CD14-positive monocyte (primary cell): ENCODE data around the gene KCNJ18. TPM values are rescaled to one million over a fixed set of nuclear protein-coding genes. Genes with fewer than 3 reads are reported as not detected.
A peak's percentile ranks its signal among the peaks of the same experiment; 100 is the strongest.
"Not testable (repeated sequence)": the region's sequence is repeated elsewhere in the genome, so short reads cannot be mapped to it uniquely, and the experiment has no call there.

Experiments
- DNase-seq, 3 donors: peaks; one replicate each; pipeline ENCODE4 v3.0.0-alpha.2; 2011 to 2022
- H2AFZ ChIP-seq: 2 replicates; pipeline ENCODE4 v1.6.0; 2012; ENCODE audit warnings: mild to moderate bottlenecking, low read depth, low read length, inconsistent platforms; ENCODE audit not compliant: insufficient read depth, poor library complexity, severe bottlenecking
- H3K27ac ChIP-seq, 2 donors: 1 replicate in 1 of 2; 2 replicates in 1 of 2; pipeline ENCODE4 v1.5.1; 2012 to 2013; ENCODE audit warnings: low read length in 2 of 2, control low read depth in 1 of 2, inconsistent platforms in 1 of 2, low read depth in 1 of 2, mild to moderate bottlenecking in 1 of 2
- H3K27me3 ChIP-seq, 2 donors: one replicate each; pipeline versions ENCODE4 v1.6.0 to v1.6.1; 2011 to 2013; ENCODE audit warnings: low read length in 2 of 2; ENCODE audit not compliant: control insufficient read depth in 2 of 2, insufficient read depth in 2 of 2
- H3K36me3 ChIP-seq, 2 donors: replicated peaks in 1 of 2; 1 replicate in 1 of 2; 2 replicates in 1 of 2; pipeline versions ENCODE4 v1.5.1 to v1.6.1; 2012 to 2013; ENCODE audit warnings: low read length in 2 of 2, control low read depth in 1 of 2, inconsistent platforms in 1 of 2, mild to moderate bottlenecking in 1 of 2; ENCODE audit not compliant: insufficient read depth in 2 of 2, control insufficient read depth in 1 of 2
- H3K4me1 ChIP-seq, 2 donors: 1 replicate in 1 of 2; 2 replicates in 1 of 2; pipeline versions ENCODE4 v1.5.1 to v1.6.1; 2012 to 2013; ENCODE audit warnings: low read length in 2 of 2, control low read depth in 1 of 2, inconsistent platforms in 1 of 2, mild to moderate bottlenecking in 1 of 2, moderate library complexity in 1 of 2; ENCODE audit not compliant: insufficient read depth in 2 of 2, control insufficient read depth in 1 of 2
- H3K4me2 ChIP-seq: replicated peaks from 2 replicates; pipeline ENCODE3; 2012; ENCODE audit warnings: low read length, moderate library complexity, mild to moderate bottlenecking; ENCODE audit not compliant: poor library complexity, severe bottlenecking; ENCODE audit errors: extremely low read depth
- H3K4me3 ChIP-seq, 3 experiments: fragments of 200-600 bp in 1 of 3; sonication (generic) in 1 of 3; replicated peaks in 1 of 3; 1 replicate in 2 of 3; 2 replicates in 1 of 3; pipeline ENCODE4 v1.5.1; 2011 to 2013; ENCODE audit warnings: low read length in 3 of 3, mild to moderate bottlenecking in 3 of 3, control low read depth in 2 of 3, low read depth in 2 of 3, inconsistent platforms in 1 of 3, moderate library complexity in 1 of 3
- H3K79me2 ChIP-seq: 2 replicates; pipeline ENCODE4 v1.6.0; 2012; ENCODE audit warnings: mild to moderate bottlenecking, control low read depth, inconsistent platforms, low read length, moderate library complexity; ENCODE audit not compliant: insufficient read depth
- H3K9ac ChIP-seq: 2 replicates; pipeline ENCODE4 v1.6.0; 2017; ENCODE audit warnings: low read length, mild to moderate bottlenecking; ENCODE audit not compliant: insufficient read depth, poor library complexity, severe bottlenecking
- H3K9me3 ChIP-seq, 2 donors: replicated peaks in 1 of 2; 1 replicate in 1 of 2; 2 replicates in 1 of 2; pipeline versions ENCODE4 v1.5.1 to v1.6.1; 2012 to 2013; ENCODE audit warnings: low read length in 2 of 2, control low read depth in 1 of 2; ENCODE audit not compliant: control insufficient read depth in 1 of 2, insufficient read depth in 1 of 2
- H4K20me1 ChIP-seq: 2 replicates; pipeline ENCODE4 v1.6.0; 2012; ENCODE audit warnings: mild to moderate bottlenecking, low read length, control low read depth, moderate library complexity; ENCODE audit not compliant: insufficient read depth
- H3K27ac Mint-ChIP-seq, 7 donors: one replicate each; pipeline ENCODE4 v1.8.0; 2020; ENCODE audit warnings: mild to moderate bottlenecking in 7 of 7, mixed read lengths in 7 of 7, moderate library complexity in 6 of 7, inconsistent platforms in 2 of 7
- H3K27me3 Mint-ChIP-seq, 3 donors: one replicate each; pipeline ENCODE4 v1.8.0; 2021 to 2022; ENCODE audit warnings: low read depth in 3 of 3, mild to moderate bottlenecking in 3 of 3, mixed read lengths in 3 of 3, moderate library complexity in 3 of 3, inconsistent platforms in 1 of 3
- H3K36me3 Mint-ChIP-seq, 2 donors: one replicate each; pipeline ENCODE4 v1.8.0; 2020; ENCODE audit warnings: mixed read lengths in 2 of 2, inconsistent platforms in 1 of 2, mild to moderate bottlenecking in 1 of 2
- H3K4me1 Mint-ChIP-seq: one replicate; pipeline ENCODE4 v1.8.0; 2020; ENCODE audit warnings: mild to moderate bottlenecking, mixed read lengths
- H3K4me3 Mint-ChIP-seq, 2 donors: one replicate each; pipeline ENCODE4 v1.8.0; 2020; ENCODE audit warnings: mild to moderate bottlenecking in 2 of 2, mixed read lengths in 2 of 2, moderate library complexity in 1 of 2
- H3K9me3 Mint-ChIP-seq, 7 donors: one replicate each; pipeline ENCODE4 v1.8.0; 2020 to 2022; ENCODE audit warnings: mixed read lengths in 7 of 7, mild to moderate bottlenecking in 6 of 7, moderate library complexity in 6 of 7, inconsistent platforms in 2 of 7
- WGBS: methylation state at CpG from one replicate; pipeline ENCODE4 v1.1.5; 2013; ENCODE audit warnings: missing lambda C conversion rate; ENCODE audit not compliant: insufficient coverage; 5-methylcytosine and 5-hydroxymethylcytosine counted together
- intact Hi-C, 2 donors: fragments of 100-400 bp; cut with micrococcal nuclease; formaldehyde crosslinking; loops; one replicate each; pipeline versions ENCODE4 v1.15.0 to v1.15.1; 2023
- polyA plus RNA-seq, 3 donors: library from polyadenylated mRNA; depleted of rRNA in 1 of 3; unstranded in 2 of 3; stranded (reverse) in 1 of 3; fragments of 300-500 nt in 2 of 3; fragments of >200 nt in 1 of 3; fragmentation: Illumina TruSeq in 2 of 3; gene quantifications; 1 replicate in 2 of 3; 2 replicates in 1 of 3; pipeline ENCODE4 v1.2.3, GENCODE V29; 2012 to 2021

KCNJ18 gene
- polyA plus RNA-seq, 3 donors, result not detected

DNA sequence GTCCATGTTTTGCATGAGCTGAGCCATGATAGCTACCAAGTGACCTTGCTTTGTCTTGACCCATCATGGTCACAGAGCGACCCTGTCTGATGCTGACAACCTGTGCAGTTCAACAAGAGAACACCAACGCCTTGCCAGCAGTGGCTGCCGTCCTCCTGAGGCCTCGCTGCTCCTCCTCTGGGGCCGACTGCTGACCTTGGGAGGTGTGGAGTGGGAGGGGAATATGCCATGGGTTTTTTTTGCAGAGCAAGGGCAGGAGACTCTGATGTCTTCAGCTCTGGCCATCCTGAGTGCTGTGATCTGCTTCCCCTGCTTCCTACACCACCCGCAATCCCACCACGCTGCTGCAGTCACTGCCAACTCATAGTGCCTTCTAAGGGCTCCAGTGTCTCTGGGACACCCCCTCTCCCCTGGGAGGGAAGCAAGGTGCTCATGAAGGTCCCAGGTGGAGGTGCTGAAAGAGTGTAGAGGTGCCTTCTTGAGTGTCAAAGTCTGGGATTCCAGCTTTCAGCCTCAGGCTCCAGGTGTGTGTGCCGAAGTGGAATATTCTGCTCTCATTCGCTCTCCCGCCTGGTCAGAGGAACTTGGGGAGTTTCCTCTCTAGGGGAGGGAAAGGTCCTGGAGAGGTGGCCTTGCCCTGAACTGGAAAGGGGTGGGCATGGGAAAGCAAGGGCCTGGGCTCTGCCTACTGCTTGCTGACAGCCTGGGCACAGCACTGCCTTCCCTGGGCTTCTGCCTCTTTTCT lies 22.5 kb upstream of the KCNJ18 start:
- peaks cover 25 to 41% of the 10 kb centered on the region in 2 donors for H3K9me3 ChIP-seq
- H3K4me3 ChIP-seq, H3K36me3 ChIP-seq, H3K4me2 ChIP-seq, H3K27ac Mint-ChIP-seq, H3K27ac ChIP-seq, H3K9ac ChIP-seq, DNase-seq, H3K4me1 Mint-ChIP-seq, H3K27me3 Mint-ChIP-seq, H3K4me1 ChIP-seq, H3K79me2 ChIP-seq, H3K4me3 Mint-ChIP-seq, H4K20me1 ChIP-seq, intact Hi-C loops, H3K36me3 Mint-ChIP-seq, H2AFZ ChIP-seq, H3K27me3 ChIP-seq: not testable (repeated sequence)
- 84% methylated on average over 8 of the region's 10 CpGs for WGBS
- peaks cover 17 to 55% (median 34%) of the 10 kb centered on the region in 7 donors for H3K9me3 Mint-ChIP-seq

DNA sequence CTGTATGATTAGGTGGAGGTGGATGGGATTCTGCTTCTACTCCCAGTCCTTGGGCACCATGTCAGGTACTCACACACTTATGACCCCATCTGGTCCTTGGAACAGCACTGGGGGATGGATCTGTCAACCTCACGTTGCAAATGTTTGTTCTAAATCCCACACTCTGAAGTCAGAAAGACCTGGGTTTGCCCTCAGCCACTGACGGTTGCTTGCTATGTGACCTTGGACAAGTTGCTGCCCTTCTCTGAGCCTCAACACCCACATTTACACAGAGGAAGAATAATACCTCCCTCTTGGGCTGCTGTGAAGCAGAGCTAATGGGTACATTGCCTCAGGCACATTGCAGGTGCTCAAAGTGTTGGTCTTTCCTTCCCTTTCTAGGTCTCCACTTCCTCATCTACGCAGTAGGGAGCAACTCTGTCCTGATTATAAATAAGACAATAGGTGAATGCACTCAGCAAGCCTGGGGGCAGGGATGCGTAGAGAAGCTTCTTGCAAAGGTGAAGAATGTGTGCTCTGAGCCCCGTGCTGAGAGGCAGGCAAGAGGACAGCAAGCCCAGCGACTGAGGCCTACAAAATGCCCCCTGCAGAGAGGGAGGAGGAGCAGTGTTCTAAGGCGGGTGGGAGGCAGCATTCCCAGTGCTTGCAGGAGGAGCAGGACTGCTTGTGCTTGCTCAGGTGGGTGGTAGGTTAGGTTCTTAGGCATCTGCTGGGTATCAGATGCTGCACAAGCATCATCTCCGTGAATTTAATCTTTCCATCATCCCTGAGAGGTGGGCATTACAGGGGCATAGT lies 21.8 kb upstream of the KCNJ18 start:
- H3K4me3 Mint-ChIP-seq, H3K4me1 ChIP-seq, H3K36me3 ChIP-seq, H3K4me2 ChIP-seq, H3K79me2 ChIP-seq, H3K9ac ChIP-seq, H3K4me1 Mint-ChIP-seq, H3K27me3 ChIP-seq, H4K20me1 ChIP-seq, H3K27ac Mint-ChIP-seq, H2AFZ ChIP-seq, H3K36me3 Mint-ChIP-seq, H3K27ac ChIP-seq, H3K4me3 ChIP-seq, H3K27me3 Mint-ChIP-seq, intact Hi-C loops, DNase-seq: not testable (repeated sequence)
- H3K9me3 Mint-ChIP-seq, result peaks cover 25 to 59% (median 39%) of the 10 kb centered on the region in 7 donors
- 54% methylated on average over 5 of the region's 8 CpGs for WGBS
- peaks cover 30 to 49% of the 10 kb centered on the region in 2 donors for H3K9me3 ChIP-seq

- H3K4me1 Mint-ChIP-seq, H3K27ac ChIP-seq, H3K4me2 ChIP-seq, H3K79me2 ChIP-seq, H3K9ac ChIP-seq, H3K4me3 Mint-ChIP-seq, H3K4me1 ChIP-seq, H3K36me3 Mint-ChIP-seq, H3K27me3 ChIP-seq, DNase-seq, H3K4me3 ChIP-seq, H2AFZ ChIP-seq, intact Hi-C loops, H3K27me3 Mint-ChIP-seq, H4K20me1 ChIP-seq, H3K36me3 ChIP-seq: not testable (repeated sequence)
- 57% methylated on average over 2 of the region's 2 CpGs for WGBS
- peak overlapping the region in 1 of 7 donors; percentile 21 for H3K27ac Mint-ChIP-seq
- peaks cover 39 to 50% of the 10 kb centered on the region in 2 donors for H3K9me3 ChIP-seq
- peaks cover 28 to 62% (median 41%) of the 10 kb centered on the region in 7 donors for H3K9me3 Mint-ChIP-seq
Measured at GRCh38 chr17:21671437-21671836, 20.9 kb upstream of the KCNJ18 start.

DNA sequence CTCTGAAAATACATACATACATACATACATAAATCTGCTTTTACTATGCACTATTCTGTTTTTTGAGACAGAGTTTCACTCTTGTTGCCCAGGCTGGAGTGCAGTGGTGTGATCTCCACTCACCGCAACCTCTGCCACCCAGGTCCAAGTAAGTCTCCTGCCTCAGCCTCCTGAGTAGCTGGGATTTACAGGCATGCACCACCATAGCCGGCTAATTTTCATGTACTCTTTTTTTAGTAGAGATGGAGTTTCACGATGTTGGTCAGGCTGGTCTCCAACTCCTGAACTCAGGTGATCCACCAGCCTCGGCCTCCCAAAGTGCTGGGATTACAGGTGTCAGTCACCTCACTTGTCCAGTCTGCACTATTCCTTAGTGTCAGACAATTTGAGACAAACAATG lies 20.5 kb upstream of the KCNJ18 start:
- H3K4me3 ChIP-seq, H3K36me3 Mint-ChIP-seq, H3K4me1 ChIP-seq, H3K27ac ChIP-seq, H4K20me1 ChIP-seq, H3K27me3 ChIP-seq, H3K36me3 ChIP-seq, intact Hi-C loops, H3K79me2 ChIP-seq, H3K27ac Mint-ChIP-seq, H3K4me3 Mint-ChIP-seq, H2AFZ ChIP-seq, H3K27me3 Mint-ChIP-seq, H3K9ac ChIP-seq, H3K4me2 ChIP-seq, H3K4me1 Mint-ChIP-seq, DNase-seq: not testable (repeated sequence)
- WGBS, result 83% methylated on average over 4 of the region's 4 CpGs
- peaks cover 32 to 63% (median 43%) of the 10 kb centered on the region in 7 donors for H3K9me3 Mint-ChIP-seq
- peaks cover 43 to 54% of the 10 kb centered on the region in 2 donors for H3K9me3 ChIP-seq
